HG03521 (cell line): Measurements from ENCODE around the gene LPXN.

Experiments used
- ATAC-seq: cut with Tn5 transposase; IDR thresholded peaks from one replicate; pipeline ENCODE4 v1.9.1; 2021; ENCODE audit warnings: mild to moderate bottlenecking, moderate library complexity; ENCODE audit not compliant: unreplicated experiment

The LPXN gene

DNA sequence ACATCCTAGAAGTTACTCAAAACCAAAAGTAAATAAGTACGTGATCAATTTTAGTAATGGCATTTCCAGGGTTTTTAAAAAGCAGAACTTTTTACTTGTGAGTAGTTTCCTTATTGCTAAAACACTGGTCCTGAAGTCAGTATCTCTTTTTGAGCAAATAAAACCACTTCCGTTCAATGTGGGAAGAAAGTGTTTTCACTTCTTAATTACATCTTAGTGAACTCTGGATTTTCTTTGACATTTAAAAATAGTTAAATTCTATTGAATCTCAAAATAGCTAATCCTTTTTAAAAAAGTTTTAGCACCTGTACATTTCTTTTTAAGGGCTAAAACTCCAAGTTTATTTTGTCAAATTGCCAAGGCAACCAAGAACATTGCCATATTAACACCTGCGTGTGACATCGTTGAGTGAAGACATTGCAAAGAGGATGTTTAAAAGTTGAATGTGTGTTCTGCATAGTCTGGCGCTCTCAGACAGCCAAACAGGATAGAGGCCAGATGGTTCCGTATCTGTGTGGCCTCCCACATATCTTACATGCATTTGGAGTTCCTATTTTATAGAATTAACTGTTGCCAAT lies 50.5 kb downstream of the LPXN start:
- ATAC-seq = peak; percentile 93

DNA sequence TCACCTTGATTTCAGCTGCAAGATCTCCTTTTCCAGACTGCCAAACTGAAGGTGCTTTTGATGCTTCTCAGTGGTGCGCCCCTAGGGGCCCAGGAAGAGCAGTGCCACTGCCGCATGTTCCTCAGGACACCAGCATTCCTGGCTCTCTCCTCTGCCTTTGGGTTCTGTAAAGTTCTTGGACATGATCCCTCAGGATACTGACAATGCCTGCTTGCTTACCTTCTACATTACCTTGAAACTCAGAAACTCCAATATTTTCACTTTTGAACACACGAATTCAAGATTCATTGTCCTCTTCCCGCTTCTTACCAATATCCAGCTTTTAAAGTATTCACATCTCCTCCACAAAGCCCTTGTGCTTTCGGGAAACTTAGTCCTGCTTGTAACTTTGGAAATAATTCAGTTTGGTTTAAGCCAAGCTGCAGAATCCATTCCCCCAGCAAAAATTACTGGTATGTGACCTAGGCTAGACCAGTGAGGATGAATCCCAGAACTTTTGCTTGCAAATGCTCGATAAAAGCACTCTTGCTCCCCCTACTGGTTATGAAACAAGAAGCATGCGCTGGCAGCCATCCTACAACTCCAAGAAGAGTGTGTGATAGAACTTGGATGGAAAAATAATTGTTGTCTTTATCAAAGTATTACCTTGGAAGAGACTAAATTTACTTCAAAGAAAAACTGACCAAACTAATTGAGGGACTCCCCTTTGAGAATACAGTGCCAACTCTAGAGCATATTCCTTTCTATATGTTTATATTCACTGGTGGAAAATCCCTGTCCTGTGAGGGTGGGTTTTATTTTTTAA lies 51.2 kb downstream of the LPXN start:
- ATAC-seq = peak; percentile 27

DNA sequence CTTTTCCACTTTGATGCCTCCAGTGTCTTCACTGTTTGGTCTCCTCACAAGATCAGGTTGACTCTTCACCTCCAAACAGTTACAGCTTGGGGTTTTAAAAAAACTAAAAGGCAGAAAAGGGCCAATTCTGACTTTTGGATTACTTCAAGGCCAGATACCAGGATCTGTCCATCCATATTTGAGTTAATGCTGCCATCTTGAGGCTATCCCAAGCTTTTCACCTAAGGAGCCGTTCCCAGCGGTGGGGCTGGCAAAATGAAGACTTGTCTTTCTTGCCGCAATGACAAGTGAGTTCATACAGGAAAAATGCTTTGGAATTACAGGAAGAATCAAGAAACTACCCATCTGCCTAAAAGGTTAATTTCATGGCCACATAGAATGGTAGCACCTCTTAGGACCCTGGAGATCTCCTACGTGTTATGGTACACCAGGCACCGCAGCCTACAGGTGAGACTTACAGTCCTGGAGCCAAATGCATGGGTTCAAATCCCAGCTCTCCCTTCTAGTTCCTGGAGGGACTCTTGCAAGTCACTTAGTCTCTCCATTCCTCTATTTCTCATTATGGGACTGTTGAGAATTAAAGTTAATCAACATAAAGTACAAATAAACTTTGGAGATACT lies 61.8 kb downstream of the LPXN start:
- no peak for ATAC-seq

GRCh38 chr11:58511636-58512035 lies 64.0 kb downstream of the LPXN start:
- no peak for ATAC-seq

DNA sequence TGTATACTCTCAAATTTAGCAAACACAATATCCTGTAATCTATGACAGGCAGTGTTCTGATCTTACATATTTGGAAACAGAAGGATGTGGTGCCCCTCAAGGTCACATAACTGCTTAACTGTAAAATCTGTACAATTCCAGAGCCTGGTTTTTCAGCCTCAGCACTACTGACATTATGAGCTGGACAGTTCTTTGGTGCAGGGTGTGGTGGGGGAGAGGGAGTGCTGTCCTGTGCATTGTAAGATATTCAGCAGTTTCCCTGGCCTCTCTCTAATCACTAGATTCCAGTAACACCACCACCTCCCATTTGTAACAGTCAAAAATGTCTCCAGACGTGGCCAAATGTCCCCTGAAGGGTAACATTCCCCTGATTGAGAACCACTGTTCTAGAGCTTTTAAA lies 65.9 kb downstream of the LPXN start:
- no peak for ATAC-seq

DNA sequence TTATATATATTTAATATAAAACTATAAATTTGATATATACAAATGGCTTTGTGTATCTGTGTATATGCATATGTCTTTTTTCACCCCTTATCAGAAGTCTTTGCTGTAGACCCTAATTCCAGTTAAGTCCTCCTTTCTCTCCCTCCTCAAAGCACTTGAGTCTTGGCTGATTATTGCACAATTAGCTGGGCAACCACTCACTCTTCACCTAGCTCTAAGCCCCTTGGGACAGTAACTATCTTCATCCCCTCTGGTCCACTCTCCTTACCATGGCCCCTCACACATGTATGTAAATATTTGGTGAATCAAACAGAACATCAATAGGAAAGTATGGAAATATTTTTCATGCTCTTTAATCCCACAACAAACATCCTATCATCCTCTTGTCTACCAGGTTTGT lies 66.8 kb downstream of the LPXN start:
- no peak for ATAC-seq

DNA sequence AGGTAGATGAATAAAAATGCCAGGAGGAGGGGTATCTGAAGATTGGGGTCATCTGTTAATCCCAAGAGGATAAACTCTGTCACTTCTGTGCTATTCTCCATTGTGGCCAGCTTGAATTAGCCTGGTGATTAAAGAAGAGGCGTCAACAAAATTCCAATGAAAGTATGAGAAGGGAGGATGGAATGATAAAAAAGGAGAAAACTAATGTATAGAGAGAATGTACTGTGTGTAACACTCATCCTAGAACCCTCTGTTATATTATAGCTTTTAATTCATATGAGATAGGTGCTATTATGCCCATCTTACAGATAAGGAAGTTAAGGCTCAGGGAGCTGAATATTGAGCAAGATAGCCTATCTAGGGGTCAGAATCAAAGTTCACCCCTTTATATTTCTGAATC lies 67.7 kb downstream of the LPXN start, which contains the start of gene OR5B21:
TSS of gene OR5B21 (minus strand) at position 101 of the 400 bp plus-strand sequence. CDS start at position 101, 0 bp downstream.
- ATAC-seq = no peak

DNA sequence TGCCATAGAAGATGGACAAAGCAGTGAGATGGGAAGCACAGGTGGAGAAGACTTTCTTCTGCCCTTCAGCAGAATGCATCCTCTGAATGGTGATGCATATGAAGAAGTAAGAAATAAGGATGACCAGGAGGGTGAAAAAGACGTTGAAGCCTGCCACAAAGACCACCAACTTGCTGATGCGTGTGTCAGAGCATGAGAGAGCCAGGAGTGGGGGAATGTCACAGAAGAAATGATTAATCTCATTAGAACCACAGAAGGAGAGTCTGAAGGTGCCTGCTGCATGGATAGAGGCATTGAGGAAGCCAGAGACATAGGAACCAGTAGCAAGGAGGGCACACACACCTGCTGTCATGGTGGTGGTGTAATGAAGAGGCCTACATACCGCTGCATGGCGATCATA lies 68.3 kb downstream of the LPXN start:
- no peak for ATAC-seq

- ATAC-seq = no peak
These were observed 68.7 kb downstream of the LPXN start for GRCh38 chr11:58506935-58507334.

DNA sequence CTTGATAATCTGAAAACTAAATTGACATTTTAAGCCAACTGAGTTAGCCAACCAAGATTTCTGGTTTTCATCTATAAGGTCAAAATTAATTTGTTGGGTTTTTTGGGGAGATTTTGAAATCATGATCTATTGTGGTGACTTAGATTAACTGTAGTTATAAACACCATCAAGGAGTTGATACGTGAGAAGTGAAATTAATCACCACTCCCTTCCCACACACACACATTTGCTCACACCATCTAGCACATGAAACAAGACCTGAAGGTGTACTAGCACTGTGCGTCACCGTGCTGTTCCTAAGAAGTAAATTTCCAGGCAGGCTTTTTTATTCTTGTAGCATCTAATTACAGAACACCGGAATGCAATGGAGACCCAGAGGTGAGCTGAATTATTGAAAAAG lies 69.8 kb downstream of the LPXN start:
- no peak for ATAC-seq

DNA sequence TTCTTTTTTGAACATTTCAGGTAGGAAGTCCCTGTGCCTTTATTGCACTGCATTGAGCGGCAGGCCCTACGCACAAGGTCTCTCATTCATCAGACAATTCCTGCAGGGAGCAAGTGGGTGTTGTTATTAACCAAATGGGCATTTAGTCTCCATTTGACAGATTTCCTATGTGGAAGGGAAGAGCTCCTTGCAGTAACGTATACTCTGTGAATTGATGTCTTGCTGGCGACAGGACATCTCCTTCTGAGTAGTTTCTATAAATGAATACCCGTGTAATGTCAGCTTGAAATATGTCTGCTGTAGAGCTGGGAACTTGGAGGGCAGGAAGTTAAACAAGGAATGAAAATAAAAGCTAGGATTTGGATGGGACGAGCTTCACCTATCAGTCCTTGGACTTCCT lies 71.4 kb downstream of the LPXN start:
- ATAC-seq = no peak

DNA sequence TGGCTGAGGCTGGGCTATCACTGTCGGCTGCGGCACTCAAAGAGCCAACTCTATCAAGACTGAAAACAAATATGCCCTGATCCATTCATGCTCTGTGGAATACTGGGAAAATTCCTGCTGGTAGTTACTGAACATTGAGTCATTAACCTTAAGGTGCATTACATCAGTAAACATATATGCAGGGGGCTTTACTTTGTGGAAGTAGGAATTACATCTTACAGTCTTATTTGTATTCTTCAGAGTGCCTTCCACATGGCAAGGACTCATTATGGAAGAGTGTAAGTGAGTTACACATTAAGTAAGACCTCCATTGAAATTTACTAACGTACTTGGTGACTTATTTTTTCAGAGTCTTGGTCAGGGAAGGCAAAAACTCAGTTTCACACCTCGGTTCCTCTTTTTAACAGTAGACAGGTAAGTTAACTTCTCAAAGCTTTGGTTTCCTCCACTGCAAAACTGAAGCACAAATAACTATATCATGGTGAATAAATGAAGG lies 72.2 kb downstream of the LPXN start:
- peak; percentile 93 for ATAC-seq

- ATAC-seq = no peak
These were observed 73.7 kb downstream of the LPXN start for GRCh38 chr11:58502004-58502403.

DNA sequence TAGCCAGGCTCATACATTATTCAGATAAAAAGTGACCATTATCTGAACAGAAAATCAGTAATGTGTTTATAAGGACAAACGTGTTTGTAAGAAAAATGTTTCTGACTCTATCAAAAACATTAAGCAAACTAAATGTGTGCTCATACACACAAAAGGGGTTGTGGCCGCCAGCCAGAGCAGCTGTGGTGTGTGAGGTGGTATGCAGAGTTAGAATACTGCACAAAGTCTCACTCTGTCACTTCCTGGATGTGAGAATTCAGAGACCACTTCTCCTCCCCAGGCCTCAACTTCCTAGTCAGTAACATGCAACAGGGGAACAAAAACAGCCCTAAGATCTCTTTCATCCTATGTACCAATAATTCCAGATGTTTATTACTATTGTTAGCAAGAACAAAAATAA lies 77.2 kb downstream of the LPXN start:
- no peak for ATAC-seq

GRCh38 chr11:58497951-58498350 lies 77.7 kb downstream of the LPXN start:
- ATAC-seq = no peak

DNA sequence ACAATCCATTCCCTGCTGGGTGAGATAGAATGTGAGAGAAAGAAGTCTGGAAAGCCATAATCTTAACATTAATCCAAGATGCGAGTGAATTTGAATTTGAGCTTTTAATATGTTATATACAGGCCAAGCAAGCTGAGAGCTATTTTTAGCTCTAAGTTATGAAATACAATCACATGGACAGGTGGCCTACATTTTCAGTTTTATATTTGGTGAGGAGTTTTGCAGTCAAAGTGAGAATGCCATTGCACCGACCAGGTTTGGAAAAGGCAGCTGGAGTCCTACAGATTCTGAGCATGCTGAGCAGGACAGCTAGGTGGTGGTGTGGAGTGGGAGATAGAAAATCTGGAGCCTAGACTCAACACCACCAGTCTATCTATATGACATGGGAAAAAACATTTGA lies 79.8 kb downstream of the LPXN start:
- ATAC-seq = no peak

GRCh38 chr11:58494101-58494500 lies 81.6 kb downstream of the LPXN start:
- ATAC-seq = no peak

DNA sequence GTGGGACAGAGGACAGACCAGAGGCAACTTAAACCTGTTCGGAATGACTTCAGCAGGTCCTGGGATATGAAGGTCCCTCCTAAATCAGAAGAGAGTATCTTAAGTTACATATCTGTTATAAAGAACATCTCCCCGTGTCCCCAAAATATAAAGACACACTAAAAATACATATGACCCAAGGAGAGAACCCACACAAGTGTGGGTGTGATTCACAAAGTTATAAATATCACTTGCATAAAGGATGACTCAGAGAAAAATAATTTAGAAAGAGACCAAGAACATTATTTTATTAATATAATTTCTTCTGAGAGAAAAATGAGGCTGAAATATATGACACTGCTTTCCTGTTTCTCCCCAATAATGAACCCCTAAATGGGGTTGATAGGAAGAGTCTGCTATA lies 82.0 kb downstream of the LPXN start:
- ATAC-seq = no peak

GRCh38 chr11:58490827-58491226 lies 84.8 kb downstream of the LPXN start:
- ATAC-seq = no peak

DNA sequence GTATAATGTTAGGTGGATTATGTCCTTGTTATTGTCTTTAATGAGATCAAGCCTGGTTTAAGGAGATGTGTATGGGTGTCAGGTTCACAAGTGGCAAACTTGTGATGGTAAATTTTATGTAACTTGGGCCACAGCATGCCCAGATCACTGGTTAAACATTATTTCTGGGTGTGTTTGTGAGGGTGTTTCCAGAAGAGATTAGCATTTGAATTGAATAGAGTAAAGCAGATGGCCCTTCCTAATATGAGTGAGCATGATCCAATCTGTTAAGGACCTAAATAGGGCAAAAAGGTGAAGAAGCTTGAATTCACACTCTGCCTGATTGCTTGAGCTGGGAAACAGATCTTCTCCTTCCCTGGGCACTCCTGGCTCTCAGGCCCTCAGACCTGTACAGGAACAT lies 88.5 kb downstream of the LPXN start:
- no peak for ATAC-seq

GRCh38 chr11:58485961-58486360 lies 89.7 kb downstream of the LPXN start:
- ATAC-seq = no peak
